K562 (cell line): Measurements from ENCODE around the gene SOD1. TPM values are rescaled to one million over a fixed set of nuclear protein-coding genes. Genes with fewer than 3 reads are reported as not detected.

Experiments used
- CTBP1 ChIP-seq: fragments of 450-650 bp; IDR thresholded peaks from 2 replicates; pipeline ENCODE4 v1.6.1; 2016; ENCODE audit warnings: borderline replicate concordance
- CTCFL ChIP-seq: IDR thresholded peaks from 2 replicates; pipeline ENCODE4 v1.6.1; 2011; ENCODE audit warnings: borderline replicate concordance, low read depth, mild to moderate bottlenecking, moderate library complexity, low read length; ENCODE audit not compliant: insufficient read depth, poor library complexity, severe bottlenecking
- ELK1 ChIP-seq: sonication (generic); formaldehyde crosslinking; IDR thresholded peaks from 2 replicates; pipeline ENCODE4 v1.8.1; 2022; ENCODE audit warnings: missing genetic modification reagents
- ESRRB ChIP-seq: fragments of 250-450 bp; sonication (Bioruptor Pico); IDR thresholded peaks from 2 replicates; pipeline ENCODE4 v1.5.0; 2020; ENCODE audit warnings: mild to moderate bottlenecking, moderate library complexity, borderline replicate concordance
- ETV6 ChIP-seq, 3 experiments: fragments of 150-350 bp in 1 of 3; sonication (generic) in 1 of 3; formaldehyde crosslinking in 1 of 3; IDR thresholded peaks; 2 replicates each; pipeline versions ENCODE4 v1.6.1 to v1.8.0; 2014 to 2022; ENCODE audit warnings: borderline replicate concordance in 2 of 3, low read depth in 2 of 3, antibody characterized with exemption in 1 of 3, low read length in 1 of 3, mild to moderate bottlenecking in 1 of 3, missing genetic modification reagents in 1 of 3
- FIP1L1 ChIP-seq: fragments of 200-400 bp; formaldehyde crosslinking; IDR thresholded peaks from 2 replicates; pipeline ENCODE4 v1.6.1; 2018; ENCODE audit warnings: mild to moderate bottlenecking, low read depth, low read length; ENCODE audit not compliant: poor library complexity, severe bottlenecking
- GMEB1 ChIP-seq: fragments of 250-450 bp; sonication (Bioruptor Pico); IDR thresholded peaks from 2 replicates; pipeline ENCODE4 v1.4.0; 2020; ENCODE audit warnings: mild to moderate bottlenecking
- HEY1 ChIP-seq: fragments of 250-450 bp; sonication (Bioruptor Pico); IDR thresholded peaks from 2 replicates; pipeline ENCODE4 v1.5.0; 2020; ENCODE audit warnings: mild to moderate bottlenecking, moderate library complexity, borderline replicate concordance
- HNRNPUL1 ChIP-seq: fragments of 200-400 bp; formaldehyde crosslinking; IDR thresholded peaks from 2 replicates; pipeline ENCODE4 v1.6.1; 2017; ENCODE audit warnings: low read length
- KHSRP ChIP-seq: fragments of 450-650 bp; IDR thresholded peaks from 2 replicates; pipeline ENCODE4 v1.6.1; 2017
- MYBL2 ChIP-seq, 2 experiments: fragments of 450-650 bp in 1 of 2; sonication (generic) in 1 of 2; formaldehyde crosslinking in 1 of 2; IDR thresholded peaks; 2 replicates each; pipeline versions ENCODE4 v1.6.1 to v1.8.1; 2017 to 2022; ENCODE audit warnings: borderline replicate concordance in 1 of 2, inconsistent platforms in 1 of 2, low read depth in 1 of 2, mild to moderate bottlenecking in 1 of 2, missing genetic modification reagents in 1 of 2, moderate library complexity in 1 of 2
- NR2F6 ChIP-seq: fragments of 450-650 bp; formaldehyde crosslinking; IDR thresholded peaks from 2 replicates; pipeline ENCODE4 v1.4.0; 2020; ENCODE audit warnings: mild to moderate bottlenecking
- SIRT6 ChIP-seq: IDR thresholded peaks from one replicate; pipeline ENCODE4 v1.6.1; 2012; ENCODE audit warnings: low read depth, mild to moderate bottlenecking, control low read depth, inconsistent platforms, low read length, moderate library complexity
- SMAD1 ChIP-seq: fragments of 150-350 bp; IDR thresholded peaks from 2 replicates; pipeline ENCODE4 v1.6.1; 2014; ENCODE audit warnings: low read length, low read depth; ENCODE audit not compliant: partially characterized antibody
- TEAD1 ChIP-seq, 2 experiments: fragments of 450-650 bp in 1 of 2; sonication (generic) in 1 of 2; formaldehyde crosslinking; IDR thresholded peaks; 2 replicates each; pipeline versions ENCODE4 v1.4.0 to v1.8.0; 2020 to 2022; ENCODE audit warnings: mild to moderate bottlenecking in 2 of 2, missing genetic modification reagents in 1 of 2
- TFAM ChIP-seq: fragments of 250-450 bp; sonication (Bioruptor Pico); conservative IDR thresholded peaks from 2 replicates; pipeline ENCODE4 v1.5.0; 2021; ENCODE audit warnings: mild to moderate bottlenecking, moderate library complexity
- THRAP3 ChIP-seq: fragments of 450-650 bp; IDR thresholded peaks from 2 replicates; pipeline ENCODE4 v1.6.1; 2016; ENCODE audit warnings: mild to moderate bottlenecking, inconsistent platforms, borderline replicate concordance
- ZNF280A ChIP-seq: fragments of 450-650 bp; IDR thresholded peaks from 2 replicates; pipeline ENCODE4 v1.6.1; 2018; ENCODE audit warnings: mild to moderate bottlenecking, low read depth; ENCODE audit not compliant: partially characterized antibody
- ZNF41 ChIP-seq: fragments of 250-450 bp; sonication (Bioruptor Pico); conservative IDR thresholded peaks from 2 replicates; pipeline ENCODE4 v1.4.0; 2020; ENCODE audit warnings: mild to moderate bottlenecking
- ZNF717 ChIP-seq: fragments of 250-450 bp; sonication (Bioruptor Pico); IDR thresholded peaks from 2 replicates; pipeline ENCODE4 v1.5.0; 2021
- polyA plus RNA-seq, 8 experiments: library from polyadenylated mRNA; depleted of rRNA in 4 of 8; stranded (reverse) in 5 of 8; unstranded in 3 of 8; fragments of >200 nt; fragmentation: Nextera tagmentation in 2 of 8; fragmentation: Illumina TruSeq in 1 of 8; extraction: Ambion mirVana in 2 of 8; extraction: Trizol in 1 of 8; gene quantifications; 2 replicates each; pipeline versions ENCODE4 v1.2.1 to v1.2.3, GENCODE V29; 2011 to 2014; ENCODE audit warnings: inconsistent platforms in 1 of 8, missing spikeins in 1 of 8
- total RNA-seq, 7 experiments: library from RNA; depleted of rRNA in 6 of 7; stranded (reverse); fragments of >200 nt in 6 of 7; fragmentation: Illumina TruSeq in 2 of 7; extraction: Trizol in 2 of 7; gene quantifications; 2 replicates each; pipeline versions ENCODE4 v1.2.1 to v1.2.3, GENCODE V29; 2011 to 2021; ENCODE audit warnings: low replicate concordance in 1 of 7

SOD1 gene
- total and polyA plus RNA-seq, 9 of the 15 experiments (the other 6 are each of a cell fraction or from before 2014, with no cell fraction given): 452 to 1,409 (median 633) TPM

- TF ChIP-seq GMEB1 (no peak), FIP1L1 (peak; percentile 95), HNRNPUL1 (no peak), ZNF717 (CRISPR knock-in tag) (no peak), ZNF41 (CRISPR knock-in tag) (no peak), SMAD1 (peak; percentile 82), ESRRB (no peak), TFAM (CRISPR knock-in tag) (no peak), ETV6 (IDR thresholded peaks at IDR 0.05; ENCODE audit: borderline replicate concordance in 1 of 2, low read depth in 2 of 2, low read length in 1 of 2) (no peak), ETV6 (CRISPR knock-in tag; IDR thresholded peaks at IDR 0.05; ENCODE audit: borderline replicate concordance) (peak; percentile 64; the same call in 1 of the 2 replicates), ZNF280A (no peak), SIRT6 (no peak), KHSRP (no peak), TEAD1 (CRISPR knock-in tag; IDR thresholded peaks at IDR 0.05) (0 out of 4 replicates have a peak, but pooled peaks of 1 of the 2 experiments have one; percentile 49), THRAP3 (no peak), CTBP1 (no peak; the same call in none of the 2 replicates), ELK1 (CRISPR knock-in tag) (no peak), NR2F6 (CRISPR knock-in tag) (no peak), MYBL2 (IDR thresholded peaks at IDR 0.05; ENCODE audit: low read depth) (no peak), MYBL2 (CRISPR knock-in tag; IDR thresholded peaks at IDR 0.05; ENCODE audit: borderline replicate concordance) (no peak), HEY1 (CRISPR knock-in tag) (0 out of 2 replicates have a peak, but pooled peaks have one; percentile 46), CTCFL (no peak)
Observed at GRCh38 chr21:31659536-31660258, at the start of gene SOD1 (continued).
